Ectodermal cell (in vitro differentiated cells): ENCODE measurements around the gene SLC30A2.

Experiments
- H3K27ac ChIP-seq: 2 replicates; pipeline ENCODE4 v1.7.0; 2013; ENCODE audit warnings: mild to moderate bottlenecking, low read depth, low read length; ENCODE audit not compliant: insufficient read depth, poor library complexity, severe bottlenecking
- H3K27me3 ChIP-seq: 2 replicates; pipeline ENCODE4 v1.7.0; 2013; ENCODE audit warnings: mild to moderate bottlenecking, low read length; ENCODE audit not compliant: insufficient read depth, control insufficient read depth, poor library complexity, severe bottlenecking
- H3K36me3 ChIP-seq: one replicate; pipeline ENCODE4 v1.7.0; 2013; ENCODE audit warnings: low read length; ENCODE audit not compliant: control insufficient read depth, insufficient read depth
- H3K4me1 ChIP-seq: one replicate; pipeline ENCODE4 v1.7.0; 2013; ENCODE audit warnings: low read length; ENCODE audit not compliant: control insufficient read depth, insufficient read depth
- H3K4me3 ChIP-seq: 2 replicates; pipeline ENCODE4 v1.7.0; 2013; ENCODE audit warnings: low read depth, low read length, control low read depth; ENCODE audit not compliant: insufficient read depth
- H3K9me3 ChIP-seq: 2 replicates; pipeline ENCODE4 v1.7.0; 2013; ENCODE audit warnings: mild to moderate bottlenecking, low read length, moderate library complexity; ENCODE audit not compliant: control insufficient read depth
- WGBS, 2 experiments: methylation state at CpG; one replicate each; pipeline ENCODE4 v1.1.7; 2013; ENCODE audit warnings: missing lambda C conversion rate in 2 of 2; 5-methylcytosine and 5-hydroxymethylcytosine counted together

The SLC30A2 gene

DNA sequence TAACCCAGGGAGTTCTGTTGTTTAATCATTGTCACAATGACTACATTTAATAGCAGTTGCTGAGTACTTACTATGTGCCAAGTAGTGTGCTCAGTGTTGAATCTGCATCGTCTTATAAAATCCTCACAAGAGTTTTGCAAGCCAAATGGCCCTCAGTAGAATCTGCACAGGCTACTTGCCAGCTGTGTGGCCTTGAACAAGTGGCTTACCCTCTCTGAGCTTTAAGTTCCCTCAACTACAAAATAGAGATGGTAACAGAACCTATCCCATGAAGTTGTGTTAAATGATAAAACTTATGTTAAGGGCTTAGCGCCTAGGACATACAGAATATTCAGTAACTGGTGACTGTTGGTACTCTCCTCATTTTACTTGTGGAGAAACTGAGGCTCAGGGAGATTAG is 9.1 kb upstream of the SLC30A2 start:
- peaks cover 7% of the 10 kb centered on the region for H3K4me1 ChIP-seq
- H3K27me3 ChIP-seq, result peaks cover 7% of the 10 kb centered on the region
- WGBS, 2 experiments, result 93 to 94% methylated on average over 2 of the region's 2 CpGs
- no peaks in the 10 kb centered on the region for H3K36me3 ChIP-seq
- H3K9me3 ChIP-seq, result no peaks in the 10 kb centered on the region
- H3K27ac ChIP-seq, result no peak overlapping the region
- H3K4me3 ChIP-seq, result no peak overlapping the region

DNA sequence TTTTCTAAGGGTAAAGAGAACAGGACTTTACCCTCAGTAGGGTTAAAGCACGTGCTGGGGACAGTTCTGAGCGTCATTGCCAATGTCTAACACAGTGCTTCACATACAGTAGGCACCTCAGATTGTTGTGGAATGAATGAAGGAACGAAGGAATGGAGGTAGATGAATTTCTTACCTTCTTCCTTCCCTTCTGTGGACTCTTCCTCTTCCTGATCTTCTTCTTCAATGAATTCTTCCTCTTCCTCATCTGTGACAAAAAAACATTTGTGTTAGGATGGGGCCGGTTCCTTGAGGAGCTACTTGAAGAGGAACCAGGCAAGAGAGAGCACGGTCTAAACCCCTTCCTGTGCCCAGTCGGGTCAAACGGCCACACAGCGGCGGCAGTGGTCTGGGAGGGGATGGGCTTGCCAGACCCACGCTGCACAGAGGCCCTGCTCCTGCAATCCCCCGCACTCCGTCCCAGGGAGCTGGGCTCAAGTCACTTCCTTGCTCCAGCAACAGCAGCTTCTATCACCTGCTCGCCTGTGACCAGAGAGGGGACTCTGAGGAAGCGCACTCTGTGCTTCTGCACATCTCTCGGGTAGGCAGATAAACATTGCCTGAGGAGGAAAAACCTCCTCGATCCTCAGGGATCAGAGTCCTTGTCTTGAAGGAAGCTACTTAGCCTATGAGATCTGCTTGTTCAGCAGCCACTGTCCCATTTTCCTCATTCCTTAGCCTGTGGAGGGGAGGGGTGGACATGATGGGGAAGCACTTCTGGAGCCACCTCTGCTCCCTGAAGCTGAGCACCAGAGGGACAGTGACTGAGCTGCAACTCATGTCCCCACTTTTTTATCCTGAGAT is 8.0 kb upstream of the SLC30A2 start:
- WGBS, 2 experiments, result 60 to 63% methylated on average over 15 to 16 of the region's 16 CpGs
- H3K4me1 ChIP-seq, result peaks cover 4% of the 10 kb centered on the region
- peaks cover 15% of the 10 kb centered on the region for H3K27me3 ChIP-seq
- no peaks in the 10 kb centered on the region for H3K9me3 ChIP-seq
- H3K4me3 ChIP-seq, result no peak overlapping the region
- no peaks in the 10 kb centered on the region for H3K36me3 ChIP-seq
- no peak overlapping the region for H3K27ac ChIP-seq

DNA sequence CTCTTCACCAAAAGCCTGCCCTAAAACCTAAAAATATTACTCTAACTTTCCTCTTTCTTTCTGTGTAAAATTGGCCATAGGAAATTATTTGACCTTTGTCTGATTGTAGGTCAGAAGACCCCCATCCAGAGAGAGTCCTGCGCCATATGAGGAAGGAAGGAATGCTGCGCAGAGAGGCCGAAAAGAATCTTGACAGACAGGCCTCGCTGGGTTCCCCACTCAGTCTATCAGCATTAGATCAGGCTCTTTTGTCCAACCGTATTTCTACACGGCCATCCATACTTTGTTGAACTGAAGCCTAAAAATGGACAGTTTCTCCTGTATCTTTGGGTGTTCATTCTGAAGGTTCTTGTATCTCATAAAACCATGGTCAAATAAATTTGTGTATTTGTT is 4.3 kb upstream of the SLC30A2 start:
- Histone ChIP-seq H3K27me3 (peaks cover 52% of the 10 kb centered on the region), H3K4me1 (peaks cover 14% of the 10 kb centered on the region)

DNA sequence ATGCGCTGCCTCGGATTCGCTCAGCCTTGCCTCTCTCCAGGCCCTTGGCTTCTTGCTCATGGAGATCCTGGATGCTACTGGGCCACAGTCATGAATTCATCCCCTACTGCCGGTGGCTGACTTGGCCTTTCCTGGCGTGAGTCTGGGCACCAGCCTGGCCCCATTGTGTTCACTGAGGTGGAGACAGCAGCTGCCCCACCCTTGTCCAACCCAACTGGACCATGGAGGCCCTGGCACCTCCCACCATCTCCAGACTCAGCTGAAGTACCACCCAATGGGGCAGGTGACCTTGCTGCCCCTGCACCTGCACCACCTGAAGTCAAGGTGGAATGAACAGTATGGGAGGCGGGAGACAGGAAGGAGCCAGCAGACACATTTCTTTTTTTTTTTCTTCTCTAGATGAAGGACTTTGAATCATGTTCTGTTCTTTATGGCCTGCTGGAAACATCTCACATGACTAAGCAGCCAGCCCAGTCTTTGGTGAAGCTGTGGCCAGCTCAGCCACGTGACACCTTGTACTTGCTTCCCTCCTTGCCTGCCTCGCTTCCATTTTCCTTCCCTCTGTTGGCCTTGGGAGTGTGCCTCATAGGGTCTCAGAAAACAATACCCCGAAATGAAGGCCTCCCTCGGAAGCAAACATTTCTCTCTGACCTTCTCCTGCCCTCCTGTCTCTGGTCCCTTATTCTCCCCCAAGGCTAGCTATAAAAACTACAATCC is 3.8 kb upstream of the SLC30A2 start:
- peaks cover 57% of the 10 kb centered on the region for H3K27me3 ChIP-seq

More for the DNA sequence above, 4.3 kb upstream of the SLC30A2 start:
- no peaks in the 10 kb centered on the region for H3K9me3 ChIP-seq
- H3K4me3 ChIP-seq, result no peak overlapping the region
- WGBS, 2 experiments, result 94 to 97% methylated on average over 6 of the region's 6 CpGs
- no peaks in the 10 kb centered on the region for H3K36me3 ChIP-seq
- H3K27ac ChIP-seq, result no peak overlapping the region

DNA sequence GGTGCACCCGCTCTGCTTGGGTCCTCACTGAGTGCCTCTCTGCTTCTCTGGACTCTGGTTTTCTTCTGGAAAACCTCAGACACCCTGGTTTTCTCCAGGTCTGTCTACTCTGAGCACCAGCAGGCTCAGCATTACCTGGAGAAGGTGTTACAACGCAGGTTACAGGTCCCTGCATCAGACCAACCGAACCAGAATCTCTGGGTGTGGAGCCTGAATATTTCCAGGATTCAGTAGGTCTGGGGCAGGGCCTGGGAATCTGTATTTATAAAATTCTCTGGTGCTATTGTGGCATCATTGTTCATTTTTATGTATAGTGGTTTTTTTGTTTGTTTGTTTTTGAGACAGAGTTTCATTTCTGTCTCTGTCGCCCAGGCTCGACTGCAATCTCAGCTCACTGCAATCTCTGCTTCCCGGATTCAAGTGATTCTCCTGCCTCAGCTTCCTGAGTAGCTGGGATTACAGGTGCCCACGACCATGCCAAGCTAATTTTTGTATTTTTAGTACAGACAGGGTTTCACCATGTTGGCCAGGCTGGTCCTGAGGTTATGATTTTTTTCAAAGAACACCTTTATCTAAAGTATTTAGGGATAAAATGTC is 1.5 kb upstream of the SLC30A2 start:
- Histone ChIP-seq H3K4me3 (no peak overlapping the region), H3K36me3 (no peaks in the 10 kb centered on the region), H3K27me3 (peaks cover 81% of the 10 kb centered on the region), H3K9me3 (no peaks in the 10 kb centered on the region), H3K27ac (no peak overlapping the region), H3K4me1 (peaks cover 11% of the 10 kb centered on the region)
- WGBS, 2 experiments, result 88 to 91% methylated on average over 7 of the region's 7 CpGs

More for the DNA sequence above, 3.8 kb upstream of the SLC30A2 start:
- no peak overlapping the region for H3K27ac ChIP-seq
- H3K4me1 ChIP-seq, result peaks cover 14% of the 10 kb centered on the region
- WGBS, 2 experiments, result 82 to 83% methylated on average over 10 of the region's 10 CpGs
- H3K4me3 ChIP-seq, result no peak overlapping the region
- no peaks in the 10 kb centered on the region for H3K36me3 ChIP-seq
- H3K9me3 ChIP-seq, result no peaks in the 10 kb centered on the region

DNA sequence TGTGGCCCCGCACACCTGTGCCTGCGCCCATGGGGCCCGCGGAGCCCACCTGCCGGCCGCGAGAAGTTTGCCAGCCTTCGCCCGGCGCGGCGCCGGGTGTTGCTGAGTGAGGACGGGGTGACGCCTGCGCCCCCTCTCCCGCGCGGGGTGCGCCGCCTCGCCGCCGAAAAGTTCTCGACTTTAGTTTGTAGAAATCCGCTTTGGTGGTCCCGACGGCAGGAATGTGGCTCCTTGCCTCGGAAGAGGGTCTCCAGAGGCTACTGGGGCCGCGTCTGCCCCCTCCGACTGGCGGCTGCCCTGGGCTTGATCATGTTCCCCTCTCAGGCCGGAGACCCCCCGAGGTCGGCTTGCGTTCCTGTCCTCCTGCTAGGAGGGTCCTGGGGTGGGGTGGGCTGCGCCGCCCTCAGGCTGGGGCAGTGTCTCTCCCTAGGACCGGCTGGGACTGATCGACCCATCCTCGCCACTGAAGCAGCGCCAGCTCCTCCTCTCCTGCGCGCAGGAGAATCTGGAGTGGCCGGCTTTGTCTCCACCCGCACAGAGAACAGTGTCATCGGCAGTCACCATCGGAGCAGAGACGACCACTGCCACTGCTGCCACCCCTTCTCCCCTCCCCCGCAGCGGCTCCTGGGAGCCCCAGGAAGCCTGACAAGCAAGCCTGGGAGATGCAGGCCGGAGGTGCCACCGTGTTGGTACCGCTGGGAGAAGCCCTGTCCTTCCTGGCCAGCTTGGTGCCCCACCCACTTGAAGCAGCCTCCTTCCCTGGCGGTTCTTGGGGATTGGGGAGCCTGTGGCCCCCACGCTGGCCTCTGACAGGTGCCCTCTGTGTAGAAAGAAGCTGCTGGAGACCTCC is 553 bp upstream of the SLC30A2 start:
- H3K27ac ChIP-seq, result no peak overlapping the region
- H3K27me3 ChIP-seq, result peaks cover 89% of the 10 kb centered on the region
- WGBS, 2 experiments, result 12 to 13% methylated on average over 57 of the region's 57 CpGs
- H3K9me3 ChIP-seq, result no peaks in the 10 kb centered on the region
- H3K36me3 ChIP-seq, result no peaks in the 10 kb centered on the region
- peaks cover 11% of the 10 kb centered on the region for H3K4me1 ChIP-seq
- peak overlapping the region; percentile 14 for H3K4me3 ChIP-seq

DNA sequence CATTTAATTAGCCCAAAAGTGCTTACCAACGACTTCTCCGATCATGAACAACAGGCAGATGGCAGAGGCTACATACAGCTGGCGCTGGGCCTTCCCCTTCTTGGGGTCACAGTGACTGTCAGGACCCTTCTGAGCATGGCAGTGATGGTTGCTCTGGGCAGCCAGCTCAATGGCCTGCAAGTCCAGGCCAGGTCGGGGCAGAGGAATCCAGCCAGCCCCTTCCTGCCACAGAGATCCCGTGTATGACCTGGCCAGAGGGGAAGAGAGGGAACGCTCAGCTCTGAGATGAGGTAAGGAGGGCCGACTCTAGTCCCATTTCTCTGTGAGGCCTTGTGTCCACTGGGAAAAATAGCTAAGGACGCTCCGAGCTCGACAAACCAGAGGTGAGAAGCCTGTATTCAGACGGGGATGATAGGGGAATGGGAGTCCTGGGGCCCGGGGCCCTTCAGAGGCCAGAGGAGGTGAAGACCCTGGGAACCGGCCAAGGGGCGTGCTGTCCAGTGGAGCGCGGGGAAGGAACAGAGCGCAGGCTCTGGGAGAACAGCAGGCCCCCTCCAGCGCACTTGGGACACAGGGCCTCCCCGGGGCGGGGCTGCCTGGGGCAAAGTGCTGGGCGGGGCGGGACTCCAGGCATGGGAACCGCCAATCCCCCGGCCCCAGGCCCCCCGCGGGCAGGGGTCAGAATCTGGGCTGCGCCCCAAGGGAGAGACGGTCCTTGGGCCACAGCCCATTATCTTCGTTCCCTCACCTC is 772 bp downstream of the SLC30A2 start:
- Histone ChIP-seq H3K36me3 (no peaks in the 10 kb centered on the region), H3K27me3 (peaks cover 88% of the 10 kb centered on the region), H3K4me1 (peaks cover 11% of the 10 kb centered on the region), H3K4me3 (peak overlapping the region; percentile 13), H3K9me3 (no peaks in the 10 kb centered on the region), H3K27ac (no peak overlapping the region)
- 39% methylated on average over 29 of the region's 29 CpGs for WGBS, 2 experiments

DNA sequence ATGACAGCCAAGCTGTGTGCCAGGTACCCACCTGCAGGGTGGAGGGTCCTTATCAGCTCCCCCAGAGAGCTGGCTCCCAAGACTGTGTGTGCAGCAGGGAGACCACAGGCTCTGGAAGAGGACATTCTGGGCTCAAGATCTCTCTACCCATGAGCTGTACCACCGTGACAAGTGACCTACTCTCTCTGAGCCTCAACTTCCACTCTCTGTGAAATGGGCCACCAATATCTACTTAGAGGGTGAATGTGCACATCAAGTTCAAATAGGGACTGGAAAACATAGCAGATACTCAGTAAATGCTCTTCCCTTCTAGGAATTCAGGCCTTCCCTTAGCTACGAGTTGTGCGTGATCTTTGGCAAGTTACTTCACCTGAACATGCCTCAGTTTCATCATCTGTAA is 1.5 kb downstream of the SLC30A2 start:
- no peaks in the 10 kb centered on the region for H3K9me3 ChIP-seq
- no peak overlapping the region for H3K27ac ChIP-seq
- no peak overlapping the region for H3K4me3 ChIP-seq
- H3K36me3 ChIP-seq, result no peaks in the 10 kb centered on the region
- H3K4me1 ChIP-seq, result peaks cover 11% of the 10 kb centered on the region
- WGBS, 2 experiments, result 89 to 91% methylated on average over 3 of the region's 3 CpGs
- H3K27me3 ChIP-seq, result peaks cover 85% of the 10 kb centered on the region

DNA sequence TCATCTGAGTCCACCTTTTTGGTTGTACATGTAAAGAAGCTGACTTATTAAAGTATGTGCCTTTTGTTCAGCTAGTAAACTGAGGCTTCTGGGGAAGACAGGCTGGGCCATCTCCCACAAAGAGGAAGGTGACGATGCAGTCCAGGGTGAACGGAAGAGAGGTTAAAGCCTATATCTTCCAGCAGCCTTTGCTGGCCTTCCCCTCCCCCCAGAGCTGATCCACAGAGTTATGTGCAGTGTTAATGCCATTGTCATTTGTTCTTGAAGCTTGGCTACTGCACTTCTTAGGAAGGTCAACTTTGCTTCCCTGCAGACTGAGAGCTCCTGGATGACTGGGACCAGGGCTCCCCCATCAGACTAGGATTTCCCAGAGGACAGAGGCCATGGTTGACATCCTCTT is 2.2 kb downstream of the SLC30A2 start:
- H3K9me3 ChIP-seq, result no peaks in the 10 kb centered on the region
- H3K4me1 ChIP-seq, result peaks cover 11% of the 10 kb centered on the region
- no peak overlapping the region for H3K4me3 ChIP-seq
- no peak overlapping the region for H3K27ac ChIP-seq
- H3K27me3 ChIP-seq, result peaks cover 78% of the 10 kb centered on the region
- WGBS, 2 experiments, result 96 to 98% methylated on average over 2 of the region's 2 CpGs
- no peaks in the 10 kb centered on the region for H3K36me3 ChIP-seq
